ENCODE measurements around the gene KLK15. TPM values are rescaled to one million over a fixed set of nuclear protein-coding genes. Genes with fewer than 3 reads are reported as not detected.

KLK15 gene
- total and polyA plus RNA-seq, 2 donors (not counting 3 experiments of a cell fraction or from before 2014, with no cell fraction given) = not detected

DNA sequence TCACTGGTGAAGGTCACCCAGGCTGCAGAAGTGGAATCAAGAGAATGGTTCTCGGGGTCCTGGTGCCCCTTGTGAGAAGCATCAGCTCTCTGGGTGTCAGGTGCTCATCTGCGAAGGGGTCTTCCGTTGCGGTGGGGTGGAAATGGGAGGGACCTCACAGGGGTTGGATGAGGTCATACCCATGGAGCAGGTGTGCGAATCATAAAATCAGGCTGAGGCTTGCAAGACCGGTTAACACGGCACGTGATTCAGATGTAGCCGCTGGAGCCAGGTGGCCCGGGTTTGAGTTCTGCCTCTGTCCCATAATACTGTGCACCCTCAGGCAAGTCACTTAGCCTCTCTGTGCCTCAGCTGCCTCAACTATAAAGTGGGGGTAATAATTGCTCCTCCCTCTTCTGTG, 3.9 kb upstream of the KLK15 start:
- Histone ChIP-seq H3K27ac (ENCODE audit: insufficient read depth, low read depth, low read length) (no peak overlapping the region), H3K9ac (replicated peaks; ENCODE audit: extremely low read depth, insufficient read depth, low read length) (no peak overlapping the region), H3K9me1 (replicated peaks; ENCODE audit: control insufficient read depth, extremely low read depth, insufficient read depth, low read length) (no peaks in the 10 kb centered on the region), H4K20me1 (replicated peaks; ENCODE audit: control insufficient read depth, extremely low read depth, insufficient read depth, low read length) (no peaks in the 10 kb centered on the region), H3K4me2 (ENCODE audit: insufficient read depth, low read length) (no peak overlapping the region), H3K4me3 (replicated peaks in 1 of 3; ENCODE audit: insufficient read depth in 1 of 3, low read depth in 1 of 3, low read length in 3 of 3) (no peak overlapping the region), H2AFZ (ENCODE audit: low read depth, low read length) (no peak overlapping the region), H3K4me1 (ENCODE audit: control insufficient read depth, extremely low read depth, insufficient read depth, low read length) (peaks cover 4% of the 10 kb centered on the region), H3K36me3 (ENCODE audit: control insufficient read depth in 2 of 2, extremely low read depth in 1 of 2, insufficient read depth in 2 of 2, low read length in 2 of 2) (no peaks in the 10 kb centered on the region), H3K27me3 (ENCODE audit: control insufficient read depth in 2 of 2, insufficient read depth in 2 of 2, low read length in 2 of 2) (no peaks in the 10 kb centered on the region), H3K79me2 (ENCODE audit: control insufficient read depth, insufficient read depth, low read length) (no peaks in the 10 kb centered on the region), H3K9me3 (replicated peaks; ENCODE audit: control insufficient read depth, insufficient read depth, low read length) (no peaks in the 10 kb centered on the region)
- FAIRE-seq = no peak
- intact Hi-C loops (cut with micrococcal nuclease) (no loop called here), dilution Hi-C loops (cut with MboI; ENCODE audit: extremely low pct_ligation_motif_present, low sequenced_read_pairs) (no loop called here)
- DNase-seq (ENCODE audit: low read depth, low spot score) = no peak
- no peak for TF ChIP-seq MYC (IDR thresholded peaks at IDR 0.05; ENCODE audit: low read depth, low read length)
- TF ChIP-seq, protein P1, sequence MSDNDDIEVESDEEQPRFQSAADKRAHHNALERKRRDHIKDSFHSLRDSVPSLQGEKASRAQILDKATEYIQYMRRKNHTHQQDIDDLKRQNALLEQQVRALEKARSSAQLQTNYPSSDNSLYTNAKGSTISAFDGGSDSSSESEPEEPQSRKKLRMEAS (IDR thresholded peaks at IDR 0.05; ENCODE audit: insufficient read depth, insufficient read length) = no peak
- no peak for TF ChIP-seq POLR2AphosphoS5 (IDR thresholded peaks at IDR 0.05; ENCODE audit: insufficient read depth, low read depth, low read length)
- TF ChIP-seq POLR2A (IDR thresholded peaks at IDR 0.05; ENCODE audit: low read depth, low read length) = no peak
- TF ChIP-seq JUN (IDR thresholded peaks at IDR 0.05; ENCODE audit: borderline replicate concordance, insufficient read depth, insufficient read length, low read depth) = no peak
- TF ChIP-seq GATA2 (IDR thresholded peaks at IDR 0.05; ENCODE audit: insufficient read depth, insufficient read length, low read depth, low read length) = no peak
- TF ChIP-seq FOS (IDR thresholded peaks at IDR 0.05; ENCODE audit: borderline replicate concordance, insufficient read depth, low read length) = no peak
- no peak for TF ChIP-seq EZH2 (IDR thresholded peaks at IDR 0.05; ENCODE audit: borderline replicate concordance, low read depth, low read length, severe bottlenecking)
- TF ChIP-seq, protein P2, sequence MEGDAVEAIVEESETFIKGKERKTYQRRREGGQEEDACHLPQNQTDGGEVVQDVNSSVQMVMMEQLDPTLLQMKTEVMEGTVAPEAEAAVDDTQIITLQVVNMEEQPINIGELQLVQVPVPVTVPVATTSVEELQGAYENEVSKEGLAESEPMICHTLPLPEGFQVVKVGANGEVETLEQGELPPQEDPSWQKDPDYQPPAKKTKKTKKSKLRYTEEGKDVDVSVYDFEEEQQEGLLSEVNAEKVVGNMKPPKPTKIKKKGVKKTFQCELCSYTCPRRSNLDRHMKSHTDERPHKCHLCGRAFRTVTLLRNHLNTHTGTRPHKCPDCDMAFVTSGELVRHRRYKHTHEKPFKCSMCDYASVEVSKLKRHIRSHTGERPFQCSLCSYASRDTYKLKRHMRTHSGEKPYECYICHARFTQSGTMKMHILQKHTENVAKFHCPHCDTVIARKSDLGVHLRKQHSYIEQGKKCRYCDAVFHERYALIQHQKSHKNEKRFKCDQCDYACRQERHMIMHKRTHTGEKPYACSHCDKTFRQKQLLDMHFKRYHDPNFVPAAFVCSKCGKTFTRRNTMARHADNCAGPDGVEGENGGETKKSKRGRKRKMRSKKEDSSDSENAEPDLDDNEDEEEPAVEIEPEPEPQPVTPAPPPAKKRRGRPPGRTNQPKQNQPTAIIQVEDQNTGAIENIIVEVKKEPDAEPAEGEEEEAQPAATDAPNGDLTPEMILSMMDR (IDR thresholded peaks at IDR 0.05; ENCODE audit: extremely low read depth in 1 of 2, insufficient read depth in 1 of 2, low read depth in 1 of 2, low read length in 2 of 2) = no peak
- BruUV-seq (replicated peaks) = no TSS peak
- ChIA-PET POLR2A (no interaction called here), CTCF (interaction anchor here (2.0 kb wide), 1 partner anchor 84 kb away, joined by 5 read pairs; no protein-coding TSS in a partner anchor)

Data from endothelial cell of umbilical vein (primary cell).